ENCODE data around the gene CCDC137. TPM values are rescaled to one million over a fixed set of nuclear protein-coding genes. Genes with fewer than 3 reads are reported as not detected.
A peak's percentile ranks its signal among the peaks of the same experiment; 100 is the strongest.

Gene CCDC137
- total RNA-seq, 1 experiment from 2014 or later = 21.7 TPM

DNA sequence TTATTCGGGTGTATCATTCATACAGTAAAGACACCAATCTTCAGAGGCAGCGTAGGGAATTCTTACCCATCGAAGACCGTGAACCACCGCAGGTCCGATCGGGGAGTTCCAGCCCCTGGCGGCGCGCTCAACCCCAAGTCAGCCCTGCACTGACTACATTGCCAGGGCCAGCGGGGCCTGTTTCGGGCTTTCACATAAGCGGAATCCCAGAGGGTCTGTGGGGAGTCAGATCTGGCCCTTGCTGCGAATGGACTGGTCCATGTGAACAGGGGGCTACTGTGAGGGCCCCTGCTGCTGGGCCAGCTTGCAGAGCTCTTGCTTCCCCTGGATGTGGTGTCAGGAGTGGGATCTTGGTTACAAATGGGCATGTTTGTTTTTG is 17.8 kb upstream of the CCDC137 start:
- DNase-seq (ENCODE audit: extremely low read depth, low read depth) = no peak

DNA sequence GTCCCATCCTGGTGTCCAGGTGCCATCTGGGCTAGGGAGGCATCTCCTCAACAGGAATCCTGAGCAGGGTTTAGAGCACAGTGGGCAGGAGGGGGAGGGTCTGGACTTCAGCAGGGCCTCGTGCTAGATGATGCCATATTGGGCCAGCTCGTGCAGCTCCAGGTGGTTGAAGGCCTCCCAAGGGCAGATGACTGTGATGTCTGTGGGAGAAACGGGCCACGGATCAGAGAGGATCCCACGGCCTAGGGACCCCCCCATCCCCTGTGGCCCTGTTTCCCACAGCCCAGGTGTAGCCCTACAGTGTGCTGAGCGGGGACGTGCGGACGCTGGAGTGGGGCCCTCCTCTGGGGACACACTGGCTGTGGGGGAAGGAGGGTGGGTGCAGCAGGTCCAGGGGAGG is 15.6 kb upstream of the CCDC137 start:
- DNase-seq (ENCODE audit: extremely low read depth, low read depth) = no peak

DNA sequence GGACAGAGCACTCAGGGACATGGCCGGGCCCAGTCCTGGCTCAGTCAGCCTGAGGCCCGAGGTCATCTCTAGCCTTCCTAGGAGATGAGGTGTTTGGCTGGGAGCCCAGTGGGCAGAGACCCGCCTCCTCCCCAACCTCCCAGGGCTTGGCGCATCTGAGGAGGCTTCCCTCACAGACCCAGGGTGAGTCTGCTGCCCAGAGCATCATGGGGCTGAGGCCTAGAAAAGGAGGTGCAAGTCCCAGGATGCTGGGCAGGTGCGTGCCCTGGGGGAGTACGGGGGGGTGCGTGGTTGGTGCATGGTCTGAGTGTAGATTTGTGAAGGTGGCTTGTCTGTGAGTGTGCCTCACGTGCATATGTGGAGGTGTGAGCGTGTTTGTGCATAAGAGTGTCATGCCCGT is 14.8 kb upstream of the CCDC137 start:
- no peak for DNase-seq (ENCODE audit: extremely low read depth, low read depth)

DNA sequence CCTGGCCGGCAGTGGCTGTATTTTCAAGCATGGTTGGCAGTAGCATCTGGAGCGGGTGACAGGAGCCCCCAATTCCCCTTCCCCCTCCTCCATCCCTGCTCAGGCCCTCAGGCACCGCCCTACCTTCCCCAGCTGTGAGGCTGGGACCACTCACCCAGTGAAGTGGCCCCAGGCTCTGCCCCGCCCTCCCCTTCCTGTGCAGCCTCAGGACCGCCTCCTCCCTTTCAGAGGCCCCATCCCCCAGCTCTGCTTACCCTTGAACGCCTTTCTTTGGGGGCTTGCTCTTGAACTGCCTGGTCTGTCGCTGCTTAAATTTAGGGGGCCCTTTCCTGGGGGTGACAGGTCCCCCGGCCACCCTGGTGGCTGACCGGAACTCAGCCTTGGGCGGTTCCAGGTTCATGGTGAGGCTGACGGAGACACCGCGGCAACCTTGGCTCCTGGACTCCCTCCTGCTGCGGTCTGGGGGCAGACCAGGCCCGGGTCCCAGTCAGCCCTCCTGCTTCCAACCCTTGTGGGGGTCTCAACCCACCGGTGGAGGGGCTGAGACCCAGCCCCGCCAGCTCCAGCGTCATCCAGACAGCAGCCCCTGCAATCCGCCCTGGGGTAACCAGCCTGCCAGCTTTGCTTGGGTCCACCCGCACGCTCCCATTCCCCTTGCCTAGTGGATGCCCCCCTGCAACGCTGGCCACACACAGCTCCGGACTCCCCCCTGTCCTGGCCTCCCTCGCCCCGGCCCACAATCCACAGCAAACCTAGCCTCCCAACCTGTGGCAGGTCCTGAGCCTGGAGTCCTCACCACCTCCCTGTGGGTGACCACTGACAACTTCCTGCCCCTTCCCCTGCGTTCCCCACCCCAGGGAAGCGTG is 13.4 kb upstream of the CCDC137 start:
- DNase-seq (ENCODE audit: extremely low read depth, low read depth) = no peak

DNA sequence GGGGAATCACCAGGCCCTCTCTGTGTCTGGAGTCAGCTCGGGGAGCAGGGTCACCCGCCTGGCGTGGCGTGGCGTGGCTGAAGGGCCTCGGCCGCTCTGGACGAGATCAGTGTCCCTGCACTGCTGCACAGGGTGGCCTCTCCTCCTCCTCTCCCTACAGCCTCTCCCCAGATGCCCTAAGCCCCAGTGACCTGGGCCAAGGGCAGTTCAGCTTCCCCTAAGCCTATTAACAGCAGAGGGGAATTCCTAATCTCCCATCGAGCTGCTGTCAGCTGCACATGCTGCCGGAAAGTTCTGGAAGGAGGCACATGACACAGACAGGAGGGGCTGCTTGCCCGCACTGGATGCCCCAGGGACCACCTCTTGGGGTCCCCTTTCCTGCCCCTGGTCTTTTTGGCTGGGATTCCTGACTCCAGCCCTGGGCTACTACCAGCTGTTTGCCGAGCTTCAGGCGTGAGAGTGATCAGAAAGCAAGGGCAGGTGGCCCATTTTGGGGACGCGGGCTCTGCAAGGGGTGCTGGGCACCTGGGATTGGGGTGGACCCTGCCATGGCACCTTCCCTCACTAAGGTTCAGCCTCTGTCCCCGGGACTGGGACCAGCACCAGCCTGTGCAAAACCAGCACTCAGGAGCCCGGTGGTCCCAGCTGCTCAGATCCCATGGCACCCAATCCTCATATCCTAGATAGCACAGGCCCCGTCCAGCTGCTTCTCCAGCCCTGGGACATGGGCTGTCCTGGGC is 11.0 kb upstream of the CCDC137 start:
- no peak for DNase-seq (ENCODE audit: extremely low read depth, low read depth)

DNA sequence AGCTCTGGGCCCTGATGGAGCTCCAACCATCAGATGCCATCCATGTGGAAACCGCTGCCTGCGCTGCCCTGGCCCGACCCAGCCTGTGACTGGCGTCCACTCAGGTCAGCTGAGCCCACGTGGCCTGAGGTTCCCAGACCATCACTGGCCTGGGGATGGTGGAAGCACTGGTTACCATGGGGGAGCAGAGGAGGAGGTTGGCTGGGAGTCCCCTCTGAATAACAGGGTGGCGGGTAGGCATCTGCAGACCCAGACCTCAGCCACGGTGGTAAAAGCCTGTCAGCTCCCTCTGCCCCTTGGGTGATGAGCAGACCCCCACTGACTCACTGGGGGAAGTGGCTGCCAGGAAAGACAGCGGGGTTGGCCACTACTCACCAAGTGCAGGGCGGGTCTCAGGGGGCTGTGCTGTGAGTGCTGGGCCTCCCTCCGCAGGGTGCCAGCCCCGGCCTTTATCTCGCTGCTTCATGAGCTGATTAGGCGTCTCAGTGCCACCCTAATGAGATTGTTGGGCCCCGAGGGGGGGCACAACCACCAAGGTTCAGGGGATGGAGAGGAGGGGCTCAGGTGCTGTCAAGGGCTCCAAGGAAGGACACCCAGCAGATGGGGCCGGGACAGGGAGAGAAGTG is 10.3 kb upstream of the CCDC137 start, which contains the start of gene PDE6G:
TSS of gene PDE6G (minus strand) at position 425 of the 626 bp plus-strand sequence. CDS start 3,237 bp downstream, outside the sequence.
- DNase-seq (ENCODE audit: extremely low read depth, low read depth) = no peak

DNA sequence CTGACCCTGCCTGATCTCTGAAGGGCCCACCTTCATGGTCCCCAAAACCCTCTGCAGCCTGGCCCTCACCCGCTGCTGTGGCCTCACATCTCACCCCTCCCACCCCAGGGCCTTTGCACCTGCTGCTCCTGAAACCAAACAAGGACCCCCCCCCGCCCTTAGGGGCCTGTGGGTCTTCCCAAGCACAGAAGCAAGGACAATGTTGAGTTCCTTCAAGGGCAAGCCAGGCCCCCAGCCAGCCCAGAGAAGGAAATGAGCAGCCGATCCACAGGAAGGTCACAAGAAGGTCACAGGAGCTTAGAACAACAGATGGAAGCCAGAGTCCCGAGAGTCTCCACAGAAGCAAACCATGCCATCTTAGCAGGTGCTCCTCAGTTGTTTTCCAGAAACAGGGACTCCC is 9.7 kb upstream of the CCDC137 start:
- no peak for DNase-seq (ENCODE audit: extremely low read depth, low read depth)

DNA sequence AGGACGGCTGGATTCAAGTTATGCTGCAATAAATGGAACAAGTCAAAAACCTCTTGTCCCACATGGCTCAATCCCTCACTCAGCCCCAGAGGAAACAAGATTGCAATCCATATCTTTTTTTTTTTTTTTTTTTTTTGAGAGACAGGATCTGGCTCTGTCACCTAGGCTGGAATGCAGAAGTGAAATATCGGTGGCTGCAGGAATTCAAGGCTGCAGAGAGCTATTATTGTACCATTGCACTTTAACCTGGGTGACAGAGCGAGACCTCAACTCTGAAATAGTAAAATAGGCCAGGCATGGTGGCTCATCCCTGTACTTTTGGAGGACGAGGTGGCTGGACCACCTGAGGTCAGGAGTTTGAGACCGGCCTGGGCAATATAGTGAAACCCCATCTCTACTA is 7.5 kb upstream of the CCDC137 start:
- no peak for DNase-seq (ENCODE audit: extremely low read depth, low read depth)

DNA sequence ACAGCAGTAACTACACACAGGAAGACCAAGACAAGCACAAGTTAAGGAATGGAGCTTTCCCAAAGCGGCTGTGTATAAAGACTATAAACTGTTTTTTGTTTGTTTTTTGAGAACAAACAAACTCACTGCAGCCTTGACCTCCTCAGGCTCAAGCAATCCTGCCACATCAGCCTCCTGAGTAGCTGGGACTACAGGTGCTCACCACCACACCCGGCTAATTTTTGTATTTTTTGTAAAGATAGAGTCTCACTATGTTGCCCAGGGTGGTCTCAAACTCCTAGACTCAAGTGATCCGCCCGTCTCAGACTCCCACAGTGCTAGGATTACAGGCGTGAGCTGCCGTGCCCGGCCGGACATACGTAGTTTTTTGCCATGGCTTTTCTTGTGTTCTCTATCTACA is 6.1 kb upstream of the CCDC137 start:
- DNase-seq (ENCODE audit: extremely low read depth, low read depth) = no peak

DNA sequence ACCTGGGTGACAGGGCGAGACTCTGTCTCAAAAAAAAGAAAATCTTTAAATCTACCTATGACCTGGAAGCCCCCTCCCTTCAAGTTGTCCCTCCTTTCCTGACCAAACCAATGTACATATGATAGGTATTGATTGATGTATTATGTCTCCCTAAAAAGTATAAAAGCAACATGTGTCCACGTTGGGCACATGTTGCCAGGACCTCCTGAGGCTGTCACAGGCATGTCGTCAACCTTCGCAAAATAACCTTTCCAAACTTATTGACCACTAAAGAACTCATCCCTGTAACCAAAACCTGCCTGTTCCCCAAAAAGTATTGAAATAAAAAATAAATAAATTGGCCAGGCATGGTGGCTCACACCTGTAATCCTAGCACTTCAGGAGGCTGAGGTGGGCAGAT is 4.5 kb upstream of the CCDC137 start:
- no peak for DNase-seq (ENCODE audit: extremely low read depth, low read depth)

DNA sequence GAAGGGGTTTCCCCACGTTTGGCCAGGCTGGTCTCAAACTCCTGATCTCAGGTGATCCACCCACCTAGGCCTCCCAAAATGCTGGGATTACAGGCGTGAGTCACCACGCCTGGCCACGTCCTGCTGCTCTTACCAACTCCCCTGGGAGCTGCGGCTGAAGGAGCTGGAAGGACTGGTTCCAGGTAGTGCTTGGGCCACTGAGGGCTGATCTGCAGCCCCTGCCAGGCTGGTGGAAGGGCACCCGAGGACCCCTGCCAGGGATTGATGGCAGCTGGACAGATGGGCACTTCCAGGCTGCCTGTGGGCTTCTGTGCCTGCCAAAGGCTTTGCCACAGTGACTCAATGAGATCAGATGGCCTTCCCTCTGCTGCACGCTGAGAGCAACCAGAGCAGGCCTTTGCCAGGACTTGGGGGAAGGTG is 2.5 kb upstream of the CCDC137 start:
- DNase-seq (ENCODE audit: extremely low read depth, low read depth) = no peak

DNA sequence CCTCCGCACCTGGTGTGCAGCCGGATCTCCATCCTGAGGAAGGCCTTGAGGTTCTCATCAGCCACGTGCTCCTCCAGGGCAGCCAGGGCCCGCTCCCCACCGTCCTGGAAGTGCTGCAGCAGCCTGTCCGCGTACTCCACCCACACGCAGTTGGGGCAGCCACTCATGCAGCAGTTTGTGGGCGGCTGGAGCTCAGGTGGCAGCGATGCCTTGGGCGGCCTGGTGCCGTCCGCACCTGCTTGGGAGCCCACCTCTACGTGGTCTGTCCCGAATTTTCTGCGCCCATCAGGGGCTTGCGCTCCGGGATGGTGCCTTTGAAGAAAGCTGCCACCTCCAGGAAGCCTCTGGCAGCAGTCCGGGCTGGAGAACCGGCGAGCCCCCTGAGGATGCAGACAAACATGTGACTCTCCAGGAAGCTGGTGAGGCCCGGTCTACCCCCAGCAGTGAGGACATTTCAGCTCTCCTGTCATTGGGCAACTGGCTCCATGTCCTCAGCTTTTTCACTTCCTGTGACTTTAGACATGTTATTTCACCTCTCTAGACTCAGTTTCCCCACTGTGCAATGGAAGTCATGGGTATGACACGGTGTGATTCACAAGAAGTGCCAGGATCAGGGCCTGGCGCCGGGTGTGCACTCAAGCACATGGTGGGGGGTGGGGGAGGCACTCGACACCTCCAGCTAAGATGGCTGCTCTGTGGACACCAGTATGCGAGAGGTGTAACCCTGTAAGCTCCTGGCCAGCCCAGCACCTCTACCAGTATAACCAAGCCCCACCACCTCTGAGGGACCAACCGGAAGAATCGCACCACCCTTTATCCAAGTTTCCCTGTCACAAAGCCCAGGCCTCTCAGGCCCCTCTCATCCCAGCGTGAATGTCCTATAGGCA is 1.1 kb upstream of the CCDC137 start:
- DNase-seq (ENCODE audit: extremely low read depth, low read depth) = no peak

DNA sequence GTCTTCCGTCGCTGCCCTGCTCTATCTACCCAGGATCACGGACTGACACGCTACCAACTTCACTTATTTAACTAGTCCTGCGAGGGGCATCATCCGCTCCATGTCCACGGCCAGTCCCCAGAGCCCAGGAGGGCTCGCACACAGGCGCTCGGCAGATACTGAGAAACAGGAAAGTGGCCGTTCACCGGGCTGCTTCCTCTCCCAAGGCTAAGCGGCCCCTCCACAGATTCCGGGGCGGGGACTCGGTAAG is 520 bp upstream of the CCDC137 start:
- no peak for DNase-seq (ENCODE audit: extremely low read depth, low read depth)

DNA sequence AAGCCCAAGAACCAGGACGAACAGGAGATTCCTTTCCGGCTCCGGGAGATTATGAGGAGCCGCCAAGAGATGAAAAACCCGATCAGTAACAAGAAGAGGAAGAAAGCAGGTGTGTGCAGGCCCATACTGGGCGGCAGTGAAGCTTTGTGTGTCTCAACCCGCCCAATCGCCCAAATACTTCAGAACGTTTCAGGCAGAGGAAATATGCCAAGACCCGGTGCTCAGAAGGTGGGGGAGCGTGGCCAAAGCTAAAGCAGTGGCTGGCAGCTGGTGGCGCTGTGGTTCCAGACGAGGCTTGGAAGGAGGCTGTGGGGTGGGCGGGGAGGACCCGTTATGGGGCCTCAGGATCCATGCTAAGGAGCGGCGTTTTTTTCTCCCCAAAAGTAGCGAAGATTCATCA is 1.2 kb downstream of the CCDC137 start:
- DNase-seq (ENCODE audit: extremely low read depth, low read depth) = no peak

DNA sequence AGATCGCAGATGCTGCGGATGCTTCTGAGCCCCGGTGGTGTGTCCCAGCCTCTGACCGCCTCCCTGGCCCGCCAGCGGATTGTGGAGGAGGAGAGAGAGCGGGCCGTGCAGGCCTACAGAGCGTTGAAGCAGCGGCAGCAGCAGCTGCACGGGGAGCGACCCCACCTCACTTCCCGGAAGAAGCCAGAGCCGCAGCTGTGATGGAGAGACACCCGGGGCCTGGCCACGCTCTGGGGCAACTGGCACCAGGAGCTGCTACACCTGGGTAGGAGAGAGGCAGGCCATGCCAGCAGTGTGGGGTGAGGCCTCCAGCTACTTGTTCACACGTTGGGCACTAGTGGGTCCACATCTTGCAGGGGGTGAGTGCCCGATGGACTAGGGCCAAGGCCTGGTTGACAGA is 6.0 kb downstream of the CCDC137 start:
- no peak for DNase-seq (ENCODE audit: extremely low read depth, low read depth)

DNA sequence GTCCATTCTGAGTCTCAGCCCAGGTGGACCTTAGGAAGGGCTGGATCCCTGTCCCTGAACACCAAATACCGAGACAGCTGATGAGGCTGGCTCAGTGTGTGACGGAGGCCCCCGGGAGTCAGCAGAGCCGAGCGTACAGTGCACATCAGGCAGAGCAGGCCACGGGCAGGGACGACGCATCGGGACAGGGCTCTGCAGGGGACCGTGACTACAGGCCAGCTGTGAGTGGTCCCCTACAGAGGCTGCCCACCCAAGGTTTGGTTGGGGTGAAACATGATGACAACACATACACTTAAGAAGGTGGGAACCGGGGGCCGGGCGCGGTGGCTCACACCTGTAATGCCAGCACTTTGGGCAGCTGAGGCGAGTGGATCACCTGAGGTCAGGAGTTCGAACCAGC is 6.4 kb downstream of the CCDC137 start:
- DNase-seq (ENCODE audit: extremely low read depth, low read depth) = no peak

DNA sequence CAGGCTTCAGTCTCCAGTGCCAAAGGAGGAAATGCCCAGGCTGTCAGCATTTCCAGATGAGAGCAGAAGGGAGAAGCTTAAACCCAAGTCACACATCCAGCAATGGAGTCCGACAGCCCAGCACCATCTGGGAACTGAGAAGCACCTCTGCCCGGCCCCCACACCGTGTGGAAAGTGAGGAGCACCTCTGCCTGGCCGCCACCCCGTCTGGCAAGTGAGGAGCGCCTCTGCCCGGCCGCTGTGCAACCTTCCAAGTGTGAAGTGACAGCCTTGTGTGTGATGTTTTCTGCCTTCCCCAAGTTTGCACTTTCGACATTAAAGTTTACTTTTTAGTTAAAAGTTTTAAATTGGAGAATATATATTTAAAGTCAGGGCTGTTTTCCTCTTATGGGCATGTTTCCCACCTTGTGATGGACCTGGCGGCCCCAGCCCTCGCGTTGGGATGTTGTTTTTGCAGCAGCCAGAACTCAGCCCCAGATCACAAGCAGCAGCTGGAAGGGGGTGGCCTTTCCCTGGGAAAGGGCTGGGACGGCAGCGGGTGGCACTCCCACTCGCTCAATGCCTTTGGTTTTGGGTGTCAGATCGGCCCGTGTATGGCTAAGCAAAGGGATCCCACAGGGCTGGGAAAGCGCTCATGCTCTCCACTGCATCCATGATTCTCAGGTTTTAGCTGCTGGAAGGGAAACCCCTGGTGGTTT is 7.2 kb downstream of the CCDC137 start:
- no peak for DNase-seq (ENCODE audit: extremely low read depth, low read depth)

DNA sequence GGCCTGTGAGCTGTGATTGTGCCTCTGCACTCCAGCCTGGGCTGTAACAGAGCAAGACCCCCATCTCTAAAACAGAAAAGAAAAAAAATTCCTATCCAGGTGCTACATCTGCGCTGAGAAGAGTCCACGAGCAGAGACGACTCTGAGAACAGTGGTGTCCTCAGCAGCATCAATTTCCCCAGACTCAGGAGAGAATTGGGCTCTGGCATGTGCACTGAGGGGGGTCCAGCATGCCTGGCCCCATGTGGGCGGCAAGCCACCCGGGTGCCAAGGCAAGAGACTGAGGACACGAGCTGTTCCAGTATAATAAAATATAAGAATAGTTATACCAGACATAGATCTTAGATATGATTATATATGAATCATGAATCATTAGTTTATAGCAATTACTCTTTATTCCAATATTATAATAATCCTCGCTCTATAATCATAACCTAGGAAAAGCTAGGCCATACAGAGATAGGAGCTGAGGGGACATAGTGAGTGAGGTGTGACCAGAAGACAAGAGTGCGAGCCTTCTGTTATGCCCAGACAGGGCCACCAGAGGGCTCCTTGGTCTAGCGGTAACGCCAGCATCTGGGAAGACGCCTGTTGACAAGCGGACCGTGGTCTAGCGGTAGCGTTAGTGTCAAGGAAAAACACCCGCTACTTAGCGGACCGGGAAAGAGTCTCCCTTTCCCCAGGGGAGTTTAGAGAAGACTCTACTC is 9.1 kb downstream of the CCDC137 start:
- peak; percentile 30 for DNase-seq (ENCODE audit: extremely low read depth, low read depth)

DNA sequence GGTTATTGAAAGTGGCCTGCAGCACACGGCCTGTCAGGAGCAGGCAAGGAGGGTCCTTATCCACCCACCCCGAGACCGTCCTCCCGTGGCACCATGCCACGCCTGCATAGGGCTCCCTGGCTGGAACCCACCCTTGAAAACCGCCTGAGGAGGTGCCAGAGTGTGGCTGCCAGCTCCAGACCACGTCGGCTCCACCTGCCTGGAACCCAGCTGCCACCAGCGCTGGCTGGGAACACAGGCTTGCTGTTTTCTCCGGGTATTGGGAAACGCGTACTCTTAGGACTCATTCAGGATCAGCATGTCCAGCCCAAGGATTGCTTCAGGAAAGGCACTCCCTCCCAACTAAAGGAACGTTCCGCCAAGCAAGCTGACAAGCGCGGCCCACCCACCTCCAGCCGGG is 10.4 kb downstream of the CCDC137 start:
- no peak for DNase-seq (ENCODE audit: extremely low read depth, low read depth)

DNA sequence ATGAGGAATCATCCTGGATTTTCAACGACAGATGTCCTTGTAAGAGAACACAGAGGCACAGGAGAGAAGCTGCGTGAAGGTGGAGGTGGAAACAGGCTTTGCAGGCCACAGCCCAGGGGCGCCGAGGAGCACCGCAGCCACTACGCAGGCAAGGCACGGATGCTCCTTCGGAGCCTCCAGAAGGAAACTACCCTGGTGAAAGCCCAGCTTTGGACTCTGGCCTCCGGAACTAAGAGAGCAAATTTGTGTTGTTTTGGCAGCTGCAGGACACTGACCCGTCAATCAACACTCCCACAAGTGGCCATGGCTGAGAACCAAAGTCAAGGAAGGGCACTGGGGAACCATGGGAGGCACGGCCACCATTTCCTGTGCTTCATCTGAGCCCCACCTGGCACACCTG is 13.6 kb downstream of the CCDC137 start:
- DNase-seq (ENCODE audit: extremely low read depth, low read depth) = no peak
